Measurements from ENCODE around the gene RNF13. TPM values are rescaled to one million over a fixed set of nuclear protein-coding genes. Genes with fewer than 3 reads are reported as not detected.

The RNF13 gene
- polyA plus RNA-seq, 4 donors, result 20.8 to 62.7 (median 32.7) TPM

DNA sequence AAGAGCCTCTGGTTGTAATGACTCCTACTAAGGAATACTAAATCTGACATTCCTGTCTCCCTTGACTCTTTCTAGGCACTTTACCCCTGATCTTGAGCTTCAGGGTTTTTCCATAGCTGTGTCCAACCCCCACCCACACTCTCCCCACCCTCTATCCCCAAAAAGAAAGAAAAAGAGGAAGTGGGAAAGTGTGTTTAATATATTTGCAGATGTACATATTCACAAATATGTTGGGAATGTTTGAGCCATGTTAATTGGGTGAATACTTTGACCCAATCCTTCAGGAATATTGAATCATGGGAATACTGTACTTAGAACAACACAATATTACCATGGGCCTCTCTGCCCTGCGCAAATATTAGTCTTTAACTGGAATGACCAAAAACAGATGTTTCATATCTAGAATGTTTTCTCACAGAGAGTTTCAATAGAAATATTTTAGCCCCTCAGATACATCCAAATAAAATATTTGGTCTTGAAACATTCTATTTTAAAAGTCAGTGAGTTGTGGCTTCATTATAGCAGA lies 177.5 kb downstream of the RNF13 start:
- no peaks in the 10 kb centered on the region for H3K36me3 ChIP-seq (ENCODE audit: control insufficient read depth in 3 of 3, insufficient read depth in 2 of 3, low read depth in 1 of 3, low read length in 3 of 3)
- FAIRE-seq, result no peak
- H3K27me3 ChIP-seq (ENCODE audit: control insufficient read depth in 3 of 3, insufficient read depth in 3 of 3, low read length in 3 of 3), result no peaks in the 10 kb centered on the region
- H3K27ac ChIP-seq (ENCODE audit: low read depth in 1 of 3, low read length in 2 of 3), result no peak overlapping the region
- 82 to 96% (median 90%) methylated on average over 1 of the region's 1 CpG for WGBS, 3 donors
- H3K4me1 ChIP-seq (ENCODE audit: control insufficient read depth in 3 of 3, insufficient read depth in 2 of 3, low read depth in 1 of 3, low read length in 2 of 3), result no peaks in the 10 kb centered on the region
- peaks cover 0 to 12% of the 10 kb centered on the region in 2 donors for H3K9me3 ChIP-seq (ENCODE audit: control insufficient read depth in 2 of 2, insufficient read depth in 1 of 2, low read depth in 1 of 2, low read length in 1 of 2)
- H3K4me3 ChIP-seq (ENCODE audit: low read depth in 1 of 3, low read length in 3 of 3), result no peak overlapping the region
- DNase-seq, result no peak

GRCh38 chr3:149992416-149993058 lies 179.5 kb downstream of the RNF13 start:
- 94 to 99% (median 97%) methylated on average over 4 of the region's 4 CpGs for WGBS, 3 donors
- FAIRE-seq, result no peak

GRCh38 chr3:149998946-149999345 lies 185.9 kb downstream of the RNF13 start:
- whole genome bisulfite sequencing, 3 donors, result 95 to 100% (median 100%) methylated on average over 1 of the region's 1 CpG
- Histone ChIP-seq H3K4me1 (ENCODE audit: control insufficient read depth in 3 of 3, insufficient read depth in 2 of 3, low read depth in 1 of 3, low read length in 2 of 3) (no peaks in the 10 kb centered on the region), H3K36me3 (ENCODE audit: control insufficient read depth in 3 of 3, insufficient read depth in 2 of 3, low read depth in 1 of 3, low read length in 3 of 3) (no peaks in the 10 kb centered on the region), H3K27me3 (ENCODE audit: control insufficient read depth in 3 of 3, insufficient read depth in 3 of 3, low read length in 3 of 3) (no peaks in the 10 kb centered on the region), H3K27ac (ENCODE audit: low read depth in 1 of 3, low read length in 2 of 3) (no peak overlapping the region), H3K9me3 (ENCODE audit: control insufficient read depth in 2 of 2, insufficient read depth in 1 of 2, low read depth in 1 of 2, low read length in 1 of 2) (peaks cover 0 to 7% of the 10 kb centered on the region in 2 donors), H3K4me3 (ENCODE audit: low read depth in 1 of 3, low read length in 3 of 3) (no peak overlapping the region)
- FAIRE-seq, result no peak
- DNase-seq, result no peak

More at GRCh38 chr3:149992416-149993058, 179.5 kb downstream of the RNF13 start:
- H3K4me3 ChIP-seq (ENCODE audit: low read depth in 1 of 3, low read length in 3 of 3), result no peak overlapping the region
- no peaks in the 10 kb centered on the region for H3K27me3 ChIP-seq (ENCODE audit: control insufficient read depth in 3 of 3, insufficient read depth in 3 of 3, low read length in 3 of 3)
- DNase-seq, result no peak
- no peak overlapping the region for H3K27ac ChIP-seq (ENCODE audit: low read depth in 1 of 3, low read length in 2 of 3)
- peaks cover 0 to 12% of the 10 kb centered on the region in 2 donors for H3K9me3 ChIP-seq (ENCODE audit: control insufficient read depth in 2 of 2, insufficient read depth in 1 of 2, low read depth in 1 of 2, low read length in 1 of 2)
- H3K4me1 ChIP-seq (ENCODE audit: control insufficient read depth in 3 of 3, insufficient read depth in 2 of 3, low read depth in 1 of 3, low read length in 2 of 3), result no peaks in the 10 kb centered on the region
- no peaks in the 10 kb centered on the region for H3K36me3 ChIP-seq (ENCODE audit: control insufficient read depth in 3 of 3, insufficient read depth in 2 of 3, low read depth in 1 of 3, low read length in 3 of 3)

DNA sequence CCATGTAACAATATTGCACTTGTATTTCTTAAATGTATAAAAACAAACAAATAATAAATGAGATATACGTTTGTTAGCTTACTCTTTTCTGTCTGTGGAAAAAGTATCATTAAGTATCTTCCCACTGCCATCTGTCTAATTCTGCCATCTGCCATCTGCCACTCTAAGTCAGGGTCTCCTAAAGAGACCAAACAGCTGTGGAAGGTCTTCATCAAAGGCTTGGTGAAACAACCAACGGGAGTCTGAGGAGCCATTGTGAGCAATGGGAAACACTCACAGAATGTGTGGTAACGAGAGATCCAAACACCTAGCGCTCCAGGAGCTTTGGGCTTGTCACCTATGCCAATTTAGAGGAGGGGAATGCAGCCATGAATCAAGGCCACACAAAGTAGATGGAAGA lies 186.4 kb downstream of the RNF13 start:
- DNase-seq (no peak), FAIRE-seq (no peak)
- no peaks in the 10 kb centered on the region for H3K4me1 ChIP-seq (ENCODE audit: control insufficient read depth in 3 of 3, insufficient read depth in 2 of 3, low read depth in 1 of 3, low read length in 2 of 3)
- H3K4me3 ChIP-seq (ENCODE audit: low read depth in 1 of 3, low read length in 3 of 3), result no peak overlapping the region
- no peak overlapping the region for H3K27ac ChIP-seq (ENCODE audit: low read depth in 1 of 3, low read length in 2 of 3)
- 89 to 91% (median 90%) methylated on average over 4 of the region's 4 CpGs for WGBS, 3 donors
- no peaks in the 10 kb centered on the region for H3K27me3 ChIP-seq (ENCODE audit: control insufficient read depth in 3 of 3, insufficient read depth in 3 of 3, low read length in 3 of 3)
- H3K9me3 ChIP-seq (ENCODE audit: control insufficient read depth in 2 of 2, insufficient read depth in 1 of 2, low read depth in 1 of 2, low read length in 1 of 2), result peaks cover 0 to 4% of the 10 kb centered on the region in 2 donors
- no peaks in the 10 kb centered on the region for H3K36me3 ChIP-seq (ENCODE audit: control insufficient read depth in 3 of 3, insufficient read depth in 2 of 3, low read depth in 1 of 3, low read length in 3 of 3)

DNA sequence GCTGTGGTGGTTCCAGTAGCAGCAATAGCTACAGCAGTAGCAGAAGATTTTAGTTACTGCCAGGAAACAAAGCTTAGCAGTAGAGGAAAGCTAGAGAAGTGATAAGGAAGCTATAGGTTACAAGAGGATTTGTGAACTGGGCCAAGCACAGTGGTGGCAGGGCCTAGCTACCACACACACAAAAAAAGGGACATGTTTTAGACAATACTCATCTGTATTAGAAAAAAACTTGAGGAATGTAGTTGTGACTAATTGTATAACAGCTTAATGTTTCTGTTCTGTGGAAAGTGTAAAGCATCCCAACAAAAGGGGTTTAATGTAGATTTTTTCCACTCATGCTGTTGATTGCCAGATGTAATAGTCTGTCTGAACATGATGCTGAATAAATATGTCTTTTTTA lies 187.6 kb downstream of the RNF13 start:
- DNase-seq (no peak), FAIRE-seq (no peak)
- no peak overlapping the region for H3K4me3 ChIP-seq (ENCODE audit: low read depth in 1 of 3, low read length in 3 of 3)
- no peaks in the 10 kb centered on the region for H3K4me1 ChIP-seq (ENCODE audit: control insufficient read depth in 3 of 3, insufficient read depth in 2 of 3, low read depth in 1 of 3, low read length in 2 of 3)
- no peak overlapping the region for H3K27ac ChIP-seq (ENCODE audit: low read depth in 1 of 3, low read length in 2 of 3)
- no peaks in the 10 kb centered on the region for H3K9me3 ChIP-seq (ENCODE audit: control insufficient read depth in 2 of 2, insufficient read depth in 1 of 2, low read depth in 1 of 2, low read length in 1 of 2)
- H3K27me3 ChIP-seq (ENCODE audit: control insufficient read depth in 3 of 3, insufficient read depth in 3 of 3, low read length in 3 of 3), result no peaks in the 10 kb centered on the region
- no peaks in the 10 kb centered on the region for H3K36me3 ChIP-seq (ENCODE audit: control insufficient read depth in 3 of 3, insufficient read depth in 2 of 3, low read depth in 1 of 3, low read length in 3 of 3)

- no peaks in the 10 kb centered on the region for H3K27me3 ChIP-seq (ENCODE audit: control insufficient read depth in 3 of 3, insufficient read depth in 3 of 3, low read length in 3 of 3)
- no peaks in the 10 kb centered on the region for H3K4me1 ChIP-seq (ENCODE audit: control insufficient read depth in 3 of 3, insufficient read depth in 2 of 3, low read depth in 1 of 3, low read length in 2 of 3)
- H3K36me3 ChIP-seq (ENCODE audit: control insufficient read depth in 3 of 3, insufficient read depth in 2 of 3, low read depth in 1 of 3, low read length in 3 of 3), result no peaks in the 10 kb centered on the region
- no peaks in the 10 kb centered on the region for H3K9me3 ChIP-seq (ENCODE audit: control insufficient read depth in 2 of 2, insufficient read depth in 1 of 2, low read depth in 1 of 2, low read length in 1 of 2)
- no peak for DNase-seq
- H3K4me3 ChIP-seq (ENCODE audit: low read depth in 1 of 3, low read length in 3 of 3), result no peak overlapping the region
- H3K27ac ChIP-seq (ENCODE audit: low read depth in 1 of 3, low read length in 2 of 3), result no peak overlapping the region
- WGBS, 3 donors, result 70 to 75% (median 75%) methylated on average over 4 of the region's 4 CpGs
- no peak for FAIRE-seq
Measured at GRCh38 chr3:150005243-150006112, 192.5 kb downstream of the RNF13 start.

- FAIRE-seq, result no peak
Measured at GRCh38 chr3:150006794-150007193, 193.8 kb downstream of the RNF13 start.

More at GRCh38 chr3:150006794-150007193, 193.8 kb downstream of the RNF13 start:
- DNase-seq, result no peak
- H3K27ac ChIP-seq (ENCODE audit: low read depth in 1 of 3, low read length in 2 of 3), result no peak overlapping the region
- H3K36me3 ChIP-seq (ENCODE audit: control insufficient read depth in 3 of 3, insufficient read depth in 2 of 3, low read depth in 1 of 3, low read length in 3 of 3), result no peaks in the 10 kb centered on the region
- no peaks in the 10 kb centered on the region for H3K4me1 ChIP-seq (ENCODE audit: control insufficient read depth in 3 of 3, insufficient read depth in 2 of 3, low read depth in 1 of 3, low read length in 2 of 3)
- no peak overlapping the region for H3K4me3 ChIP-seq (ENCODE audit: low read depth in 1 of 3, low read length in 3 of 3)
- H3K27me3 ChIP-seq (ENCODE audit: control insufficient read depth in 3 of 3, insufficient read depth in 3 of 3, low read length in 3 of 3), result no peaks in the 10 kb centered on the region
- H3K9me3 ChIP-seq (ENCODE audit: control insufficient read depth in 2 of 2, insufficient read depth in 1 of 2, low read depth in 1 of 2, low read length in 1 of 2), result no peaks in the 10 kb centered on the region
